K562 (cell line): Measurements from ENCODE around the gene SPATA16.
"Not testable (repeated sequence)": the region's sequence is repeated elsewhere in the genome, so short reads cannot be mapped to it uniquely, and the experiment has no call there.

Experiments used
- KAT7 ChIP-seq: sonication (generic); formaldehyde crosslinking; IDR thresholded peaks from 2 replicates; pipeline ENCODE4 v1.8.0; 2022; ENCODE audit warnings: missing genetic modification reagents, mild to moderate bottlenecking, borderline replicate concordance
- ZNF551 ChIP-seq: fragments of 250-450 bp; sonication (Bioruptor Pico); IDR thresholded peaks from 2 replicates; pipeline ENCODE4 v1.5.0; 2021; ENCODE audit warnings: mild to moderate bottlenecking, moderate library complexity

- TF ChIP-seq KAT7, ZNF551 (CRISPR knock-in tag): not testable (repeated sequence)
Measured at GRCh38 chr3:173156533-173156932, 15.5 kb upstream of the SPATA16 start.
